H1 (cell line): ENCODE data around the gene MBD4. TPM values are rescaled to one million over a fixed set of nuclear protein-coding genes. Genes with fewer than 3 reads are reported as not detected.

Experiments used
- CEBPB ChIP-seq: IDR thresholded peaks from 2 replicates; pipeline ENCODE4 v1.6.1; 2012; ENCODE audit warnings: low read depth, low read length
- EP300 ChIP-seq, 2 experiments: IDR thresholded peaks; 1 replicate in 1 of 2; 2 replicates in 1 of 2; pipeline ENCODE4 v1.6.1; 2011 to 2012; ENCODE audit warnings: low read depth in 2 of 2, low read length in 2 of 2, mild to moderate bottlenecking in 2 of 2, borderline replicate concordance in 1 of 2, inconsistent platforms in 1 of 2, moderate library complexity in 1 of 2
- MAFK ChIP-seq: IDR thresholded peaks from 2 replicates; pipeline ENCODE4 v1.6.1; 2012; ENCODE audit warnings: low read depth, mild to moderate bottlenecking, improper control_type of control experiment, low read length
- SAP30 ChIP-seq: fragments of 300-600 bp; sonication (generic); IDR thresholded peaks from 2 replicates; pipeline ENCODE4 v1.7.1; 2012; ENCODE audit warnings: low read length, moderate library complexity, mild to moderate bottlenecking, inconsistent platforms; ENCODE audit not compliant: insufficient read depth, insufficient replicate concordance
- SIX5 ChIP-seq: IDR thresholded peaks from 2 replicates; pipeline ENCODE4 v1.6.1; 2011; ENCODE audit warnings: mild to moderate bottlenecking, low read depth, low read length
- polyA plus RNA-seq, 7 experiments: library from polyadenylated mRNA; depleted of rRNA in 3 of 7; stranded (reverse) in 5 of 7; unstranded in 2 of 7; fragments of >200 nt in 5 of 7; fragments of 200-250 nt in 2 of 7; gene quantifications; 1 replicate in 5 of 7; 2 replicates in 1 of 7; 4 replicates in 1 of 7; pipeline versions ENCODE4 v1.2.1 to v1.2.3, GENCODE V29; 2011 to 2013; ENCODE audit warnings: missing spikeins in 2 of 7, mixed read lengths in 2 of 7
- total RNA-seq: library from RNA; stranded (reverse); fragmentation: NEBNext Ultra II Directional; extraction: Animal tissue kit (Norgen Biotek cat#: 25700); gene quantifications from 2 replicates; pipeline ENCODE4 v1.2.1, GENCODE V29; 2021

The MBD4 gene
- total and polyA plus RNA-seq, 2 of the 8 experiments (the other 6 are each of a cell fraction or from before 2014, with no cell fraction given), result 11.2 to 35.8 TPM

DNA sequence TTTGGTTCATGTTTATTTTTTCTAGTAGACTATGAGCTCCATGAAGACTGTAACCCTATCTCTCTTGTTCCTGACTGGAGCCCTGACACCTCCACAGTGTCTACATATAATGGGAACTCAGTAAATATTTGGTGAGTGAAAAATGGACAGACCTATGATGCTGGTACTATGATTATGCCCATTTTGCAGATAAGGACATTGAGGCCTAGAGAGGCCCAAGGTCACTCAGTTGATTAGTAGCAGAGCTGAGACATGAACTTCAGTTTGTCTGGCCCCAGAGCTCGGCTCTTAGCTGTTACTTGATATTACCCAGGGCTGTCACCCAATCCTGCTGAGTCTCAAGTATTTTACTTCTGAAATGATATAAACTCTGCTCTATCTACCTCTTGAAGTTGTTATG is 16.9 kb downstream of the MBD4 start (continued):
- TF ChIP-seq SIX5 (no peak), SAP30 (no peak), EP300 (IDR thresholded peaks at IDR 0.05; ENCODE audit: borderline replicate concordance in 1 of 2, low read depth in 2 of 2, low read length in 2 of 2) (no peak), CEBPB (no peak), MAFK (no peak)
